SU-DHL-6 (cell line): ENCODE results near the gene RYR2.

Source experiments
- H2AFZ ChIP-seq: fragments of 200-600 bp; sonication (generic); 2 replicates; pipeline ENCODE4 v1.6.1; 2014; ENCODE audit warnings: low read depth, mild to moderate bottlenecking, moderate library complexity, mixed read lengths, antibody characterized with exemption, low read length; ENCODE audit not compliant: severe bottlenecking
- H3F3A ChIP-seq: fragments of 200-600 bp; shearing (Covaris generic); 2 replicates; pipeline ENCODE4 v1.6.0; 2016; ENCODE audit warnings: antibody characterized with exemption, mild to moderate bottlenecking; ENCODE audit not compliant: insufficient read depth
- H3K27ac ChIP-seq: fragments of 200-600 bp; sonication (generic); 2 replicates; pipeline ENCODE4 v1.5.1; 2016; ENCODE audit warnings: low read depth, mild to moderate bottlenecking, low read length, moderate library complexity, mixed read lengths
- H3K27me3 ChIP-seq: fragments of 200-600 bp; sonication (generic), shearing (Covaris generic); 2 replicates; pipeline ENCODE4 v1.6.0; 2014; ENCODE audit warnings: mild to moderate bottlenecking, low read length
- H3K36me3 ChIP-seq: fragments of 200-600 bp; sonication (generic); 2 replicates; pipeline ENCODE4 v1.6.1; 2014; ENCODE audit warnings: mild to moderate bottlenecking, low read length, mixed read lengths
- H3K4me2 ChIP-seq: fragments of 300-600, 200-600 bp; shearing (Covaris generic), sonication (generic); 2 replicates; pipeline ENCODE4 v1.6.0; 2014; ENCODE audit warnings: low read length, low read depth, mild to moderate bottlenecking; ENCODE audit not compliant: poor library complexity, severe bottlenecking
- H3K4me3 ChIP-seq: fragments of 200-600 bp; sonication (generic); 2 replicates; pipeline ENCODE4 v1.5.1; 2014; ENCODE audit warnings: antibody characterized with exemption, low read length, mild to moderate bottlenecking, mixed read lengths; ENCODE audit not compliant: insufficient read depth, poor library complexity, severe bottlenecking
- H3K79me2 ChIP-seq: fragments of 200-600 bp; sonication (generic); 2 replicates; pipeline ENCODE4 v1.6.1; 2014; ENCODE audit warnings: mild to moderate bottlenecking, low read length, moderate library complexity; ENCODE audit not compliant: insufficient read depth
- H3K9ac ChIP-seq: fragments of 200-600 bp; sonication (generic); 2 replicates; pipeline ENCODE4 v1.7.0; 2014; ENCODE audit warnings: mild to moderate bottlenecking, low read length
- H3K9me2 ChIP-seq: fragments of 200-600 bp; sonication (generic); replicated peaks from 2 replicates; pipeline ENCODE4 v1.6.1; 2014; ENCODE audit warnings: low read length; ENCODE audit not compliant: insufficient read depth
- H3K9me3 ChIP-seq: fragments of 200-600 bp; sonication (generic); 2 replicates; pipeline ENCODE4 v1.6.1; 2014; ENCODE audit warnings: low read length, mixed read lengths; ENCODE audit not compliant: insufficient read depth
- H4K20me1 ChIP-seq: fragments of 200-600 bp; sonication (generic); 2 replicates; pipeline ENCODE4 v1.6.1; 2014; ENCODE audit warnings: low read depth, mild to moderate bottlenecking, antibody characterized with exemption, low read length, moderate library complexity, mixed read lengths
- CTCF ChIP-seq: fragments of 200-600 bp; sonication (generic); IDR thresholded peaks from one replicate; pipeline ENCODE4 v1.5.1; 2017; ENCODE audit warnings: antibody characterized with exemption, mild to moderate bottlenecking, low read length, moderate library complexity; ENCODE audit not compliant: insufficient read depth, poor library complexity, severe bottlenecking
- EZH2phosphoT487 ChIP-seq: fragments of 200-600 bp; sonication (generic), shearing (Covaris generic); conservative IDR thresholded peaks from 2 replicates; pipeline ENCODE4 v1.6.1; 2018; ENCODE audit warnings: mild to moderate bottlenecking, antibody characterized with exemption, low read length, moderate library complexity, mixed read lengths

RYR2 gene

GRCh38 chr1:237525102-237525501, 483.1 kb downstream of the RYR2 start:
- TF ChIP-seq EZH2phosphoT487: no peak
- no peak for TF ChIP-seq CTCF
- Histone ChIP-seq H4K20me1 (no peaks in the 10 kb centered on the region), H3K27ac (no peak overlapping the region)

GRCh38 chr1:237527761-237528160, 485.8 kb downstream of the RYR2 start:
- TF ChIP-seq EZH2phosphoT487 (no peak), CTCF (no peak)
- Histone ChIP-seq H4K20me1 (no peaks in the 10 kb centered on the region), H3K36me3 (no peaks in the 10 kb centered on the region), H3K79me2 (no peaks in the 10 kb centered on the region), H2AFZ (no peak overlapping the region), H3F3A (no peaks in the 10 kb centered on the region), H3K9me3 (no peaks in the 10 kb centered on the region), H3K4me3 (no peak overlapping the region), H3K27ac (no peak overlapping the region), H3K27me3 (no peaks in the 10 kb centered on the region), H3K9me2 (no peaks in the 10 kb centered on the region), H3K4me2 (no peak overlapping the region), H3K9ac (no peak overlapping the region)

More at GRCh38 chr1:237525102-237525501, 483.1 kb downstream of the RYR2 start:
- H3K9me3 ChIP-seq: no peaks in the 10 kb centered on the region
- no peak overlapping the region for H3K4me2 ChIP-seq
- H3K9ac ChIP-seq: no peak overlapping the region
- H3K27me3 ChIP-seq: no peaks in the 10 kb centered on the region
- H3K36me3 ChIP-seq: no peaks in the 10 kb centered on the region
- no peak overlapping the region for H3K4me3 ChIP-seq
- no peaks in the 10 kb centered on the region for H3K79me2 ChIP-seq
- H3K9me2 ChIP-seq: no peaks in the 10 kb centered on the region
- no peak overlapping the region for H2AFZ ChIP-seq
- no peaks in the 10 kb centered on the region for H3F3A ChIP-seq

- H3K9me3 ChIP-seq: no peaks in the 10 kb centered on the region
- no peaks in the 10 kb centered on the region for H4K20me1 ChIP-seq
- H3K9me2 ChIP-seq: no peaks in the 10 kb centered on the region
- no peak overlapping the region for H2AFZ ChIP-seq
- no peaks in the 10 kb centered on the region for H3K27me3 ChIP-seq
- no peak for TF ChIP-seq CTCF
- TF ChIP-seq EZH2phosphoT487: no peak
- no peak overlapping the region for H3K4me2 ChIP-seq
- H3K4me3 ChIP-seq: no peak overlapping the region
- no peak overlapping the region for H3K27ac ChIP-seq
- no peak overlapping the region for H3K9ac ChIP-seq
- H3F3A ChIP-seq: no peaks in the 10 kb centered on the region
- no peaks in the 10 kb centered on the region for H3K79me2 ChIP-seq
- no peaks in the 10 kb centered on the region for H3K36me3 ChIP-seq
Measured at GRCh38 chr1:237528545-237528944, 486.6 kb downstream of the RYR2 start.
